HG02885 (cell line): Measurements from ENCODE around the gene SPEF1.

ENCODE experiments used
- ATAC-seq: cut with Tn5 transposase; IDR thresholded peaks from one replicate; pipeline ENCODE4 v1.9.1; 2021; ENCODE audit warnings: mild to moderate bottlenecking; ENCODE audit not compliant: unreplicated experiment, poor library complexity

Gene SPEF1

DNA sequence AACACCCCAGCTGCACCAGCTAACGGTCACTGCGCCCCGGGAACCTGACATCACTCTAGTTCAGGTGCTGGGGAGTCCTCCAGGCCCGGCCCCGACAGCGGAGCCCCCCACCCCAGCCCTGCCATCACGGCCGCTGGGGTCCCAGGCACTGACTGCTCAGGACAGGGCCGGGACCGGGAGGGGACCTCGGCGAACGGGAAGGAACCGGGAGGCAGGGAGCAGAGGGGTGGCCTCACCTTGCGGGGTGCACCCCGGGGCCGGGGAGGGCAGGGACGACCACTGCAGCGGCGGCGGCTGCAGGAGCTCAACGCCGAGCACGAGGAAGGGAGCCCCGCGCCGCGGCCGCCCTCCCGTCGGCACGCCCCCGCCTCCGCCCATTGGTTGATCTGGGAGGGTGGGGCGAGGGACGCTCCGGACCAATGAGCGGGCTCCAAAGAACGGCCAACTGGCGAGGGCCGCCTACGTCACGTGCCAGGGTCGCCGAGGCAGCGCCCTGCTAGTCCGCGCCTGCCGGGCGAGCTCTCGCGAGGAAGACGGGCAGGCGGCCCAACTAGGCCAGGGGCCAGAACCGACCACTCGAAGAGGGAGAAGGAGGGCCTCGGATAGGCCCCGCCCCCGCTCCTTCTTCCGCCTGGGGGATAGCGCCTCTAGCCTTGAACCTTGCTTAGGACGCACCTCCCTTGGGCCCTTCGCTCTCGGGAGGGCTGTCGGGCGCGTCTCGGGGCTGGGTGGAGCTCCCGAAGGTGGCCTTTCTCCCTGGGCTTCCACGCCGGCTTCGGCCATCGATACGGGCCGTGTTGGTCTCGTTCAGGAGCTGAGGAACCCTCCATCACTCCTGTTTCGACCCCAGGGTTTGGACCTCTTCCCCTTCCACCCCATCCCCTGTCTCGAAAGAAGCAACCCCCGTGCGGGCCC, 13.6 kb downstream of the SPEF1 start, which contains the start of gene ADISSP:
TSS of gene ADISSP (minus strand) at position 327 of the 915 bp plus-strand sequence. CDS start 7,653 bp downstream, outside the sequence.
- ATAC-seq, result peak; percentile 95

DNA sequence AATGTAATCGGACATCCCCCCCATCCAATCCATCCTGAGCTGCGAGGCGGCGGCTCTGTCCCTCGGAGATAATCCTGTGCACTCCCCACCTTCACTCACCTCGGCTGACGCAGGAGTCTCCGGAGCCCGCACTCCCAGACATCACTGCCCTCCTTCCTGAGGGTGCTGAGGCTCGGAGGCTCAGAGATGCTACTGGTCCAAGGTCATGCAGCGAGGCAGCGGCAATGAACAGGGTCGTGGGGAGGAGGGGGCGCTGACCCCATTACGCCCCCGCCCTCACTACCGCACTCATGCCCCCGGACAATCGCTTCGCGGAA, 14.2 kb downstream of the SPEF1 start:
- ATAC-seq, result no peak

DNA sequence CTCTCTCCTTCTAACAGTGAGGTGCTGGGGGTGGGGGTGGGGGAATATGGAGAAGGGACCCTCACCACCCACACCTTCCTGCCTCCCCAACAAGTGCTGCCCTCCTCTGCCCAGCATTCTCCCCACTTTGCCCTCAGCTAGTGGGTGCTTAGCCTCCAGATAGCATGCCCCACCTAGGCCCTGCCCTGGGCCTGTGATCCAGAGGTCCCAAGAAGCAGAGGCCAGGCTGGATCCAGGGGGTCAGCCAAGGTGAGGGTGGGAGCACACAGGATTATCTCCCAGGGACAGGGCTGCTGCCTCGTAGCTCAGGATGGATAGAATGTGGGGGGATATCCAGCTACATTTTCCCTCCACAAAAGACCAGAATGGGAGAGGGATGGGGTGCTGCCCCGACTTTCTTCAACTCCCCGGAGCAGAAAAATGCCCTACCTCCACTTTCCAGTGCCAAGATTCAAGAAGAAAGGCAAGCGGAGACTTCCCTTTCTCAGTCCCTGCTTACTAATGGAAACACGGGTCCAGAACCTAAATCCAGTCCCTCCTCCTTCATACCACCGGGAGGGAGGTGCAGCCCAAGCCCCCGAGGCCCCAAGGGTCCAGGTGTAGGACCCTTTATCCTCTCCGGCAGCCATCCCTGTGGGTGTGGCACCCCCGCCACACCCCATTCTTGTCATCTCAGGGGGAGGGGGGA, 14.7 kb downstream of the SPEF1 start:
- ATAC-seq, result no peak

DNA sequence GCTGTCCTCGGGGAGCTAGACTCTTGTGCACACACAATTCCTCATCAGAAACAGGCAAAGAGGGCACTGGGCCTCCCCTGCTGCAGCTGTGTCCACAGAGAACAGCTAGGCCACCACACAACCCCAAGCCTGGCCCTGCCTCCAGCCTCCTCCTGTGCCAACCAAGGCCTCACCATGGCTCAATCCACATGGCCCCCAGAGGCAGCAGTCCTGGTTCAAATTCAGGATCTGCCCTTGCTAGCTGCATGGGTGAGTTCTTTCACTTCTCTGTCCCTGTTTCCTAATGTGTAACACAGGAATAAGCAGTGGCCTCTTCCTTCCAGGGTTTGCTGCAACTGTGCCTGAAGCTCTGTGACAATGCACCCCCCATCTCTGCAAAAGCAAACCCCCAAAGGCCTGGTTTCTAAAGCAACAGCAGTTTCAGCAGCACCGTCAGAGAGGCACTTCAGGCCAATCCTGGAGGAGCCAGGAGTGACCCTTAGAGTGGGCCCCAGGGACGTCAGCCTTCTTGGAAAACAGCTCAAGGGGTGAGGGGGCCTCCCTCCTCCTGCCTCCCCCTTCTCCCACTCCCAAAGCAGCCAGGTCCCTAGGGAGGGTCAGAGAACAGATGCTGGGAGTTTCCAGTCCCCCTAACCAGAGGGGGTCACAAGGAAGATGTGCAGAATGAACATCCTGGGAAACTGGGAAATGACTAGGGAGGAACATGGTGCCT, 15.9 kb downstream of the SPEF1 start:
- no peak for ATAC-seq

DNA sequence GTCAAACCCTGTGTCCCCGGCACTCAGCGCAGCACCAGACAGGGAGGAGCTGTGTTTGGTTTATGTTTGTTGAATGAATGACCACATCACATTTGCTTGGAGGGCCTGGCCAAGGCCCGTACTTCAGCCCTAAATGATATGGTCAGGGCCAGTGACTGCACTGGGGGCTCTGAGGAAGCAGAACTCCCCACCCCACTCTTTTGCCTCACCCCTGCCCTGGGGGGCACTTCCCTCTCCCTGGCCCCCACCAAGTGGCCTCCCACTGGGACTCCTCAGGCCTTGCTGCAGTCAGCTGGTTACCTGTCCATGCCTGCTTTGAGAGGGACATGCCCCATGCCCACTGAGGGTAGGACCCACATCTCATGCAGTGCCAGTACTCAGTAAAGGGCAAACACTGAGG, 16.6 kb downstream of the SPEF1 start:
- ATAC-seq, result no peak

DNA sequence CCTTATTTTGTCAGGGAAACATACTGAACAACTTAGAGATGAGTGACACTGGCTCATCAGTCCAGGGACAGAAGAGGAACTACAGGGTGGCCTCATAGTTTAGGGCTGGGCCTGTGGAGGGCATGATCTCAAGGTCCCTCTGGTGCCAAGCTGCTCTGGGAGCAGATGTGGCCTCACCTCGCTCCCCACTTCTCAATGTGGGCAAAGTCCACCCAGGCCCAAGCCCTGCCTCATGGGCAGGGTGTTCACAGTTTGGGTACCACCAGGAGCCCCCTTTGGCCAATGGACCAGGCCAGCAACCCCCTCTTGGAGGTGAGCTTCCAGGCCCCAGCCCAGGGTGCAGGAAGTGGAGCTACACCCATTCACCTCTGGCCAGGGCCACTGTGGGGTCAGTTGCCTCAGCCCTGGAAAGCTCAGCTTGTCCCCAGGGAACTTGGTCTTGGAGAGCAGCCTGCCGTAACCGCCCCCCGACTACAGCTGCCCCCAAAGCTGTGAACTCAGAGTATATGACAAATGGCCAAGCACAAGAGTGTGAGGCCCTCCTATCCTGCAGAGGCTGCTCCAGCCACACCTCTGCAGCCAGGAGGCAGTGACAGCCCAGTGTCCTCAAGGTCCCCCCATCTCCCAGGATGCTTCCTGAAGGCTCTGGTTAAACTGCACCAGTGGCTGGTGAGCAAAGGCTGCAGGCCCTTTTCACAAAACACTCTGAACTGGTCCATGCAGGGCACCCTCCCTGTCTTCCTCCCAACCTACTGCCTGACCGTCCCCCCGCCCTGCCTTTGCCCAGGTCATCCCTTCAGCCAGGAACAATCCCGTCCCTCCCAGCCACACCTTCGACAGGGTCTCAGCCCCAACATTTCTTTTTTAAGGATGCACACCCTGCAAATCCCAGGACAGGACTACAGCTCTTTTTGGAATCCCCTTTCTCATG, 17.3 kb downstream of the SPEF1 start:
- ATAC-seq, result no peak

DNA sequence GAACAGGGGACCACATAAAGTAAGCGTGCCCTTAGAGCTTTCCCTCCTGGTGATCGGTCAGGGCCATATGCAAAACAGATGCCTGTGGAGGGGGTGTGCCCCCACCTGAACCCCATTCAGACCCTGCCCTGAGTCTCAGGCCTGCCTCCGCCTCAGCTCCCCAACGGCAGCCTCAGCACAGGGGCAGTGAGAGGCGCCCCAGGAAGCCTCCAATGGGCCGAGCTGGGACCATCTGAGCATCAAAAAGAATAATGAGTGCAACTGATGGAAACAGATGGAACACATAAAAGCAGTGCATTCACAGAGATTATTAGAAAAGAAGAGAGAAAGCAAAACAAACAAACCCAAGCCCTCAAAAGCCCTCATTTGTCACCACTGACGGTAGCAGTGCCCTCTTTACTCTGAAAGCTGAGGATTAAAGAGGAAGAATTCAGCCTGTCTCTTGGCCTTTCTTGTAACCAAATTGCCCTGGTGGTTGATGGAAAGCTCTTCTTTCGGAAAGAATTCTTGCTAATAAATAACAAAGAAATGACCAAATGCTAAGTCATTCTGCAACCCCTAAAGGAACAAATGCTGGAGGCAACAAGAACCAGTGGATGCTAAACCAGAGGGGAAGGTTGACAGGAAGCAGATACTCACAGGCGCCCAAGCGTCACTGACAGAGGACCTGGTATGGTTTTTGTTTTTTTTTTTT, 20.4 kb downstream of the SPEF1 start:
- ATAC-seq, result no peak

DNA sequence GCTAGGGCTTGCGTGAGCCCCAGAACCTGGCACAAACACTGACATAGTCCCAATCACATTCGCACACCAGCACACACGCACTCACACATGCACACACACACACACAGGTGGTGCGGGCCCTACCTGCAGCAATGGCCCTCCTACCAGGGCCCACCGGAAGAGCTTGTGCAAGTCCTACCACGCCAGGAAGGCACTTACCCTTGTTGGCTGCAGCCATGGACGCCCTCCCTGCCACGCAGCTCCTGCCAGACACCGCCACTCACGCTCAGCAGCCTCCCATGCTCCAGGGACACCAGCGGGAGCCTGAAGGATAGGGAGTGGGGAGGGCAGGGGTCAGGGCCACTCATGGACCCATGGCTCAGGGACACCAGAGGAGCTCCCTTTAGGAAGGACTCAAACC, 21.4 kb downstream of the SPEF1 start:
- no peak for ATAC-seq

DNA sequence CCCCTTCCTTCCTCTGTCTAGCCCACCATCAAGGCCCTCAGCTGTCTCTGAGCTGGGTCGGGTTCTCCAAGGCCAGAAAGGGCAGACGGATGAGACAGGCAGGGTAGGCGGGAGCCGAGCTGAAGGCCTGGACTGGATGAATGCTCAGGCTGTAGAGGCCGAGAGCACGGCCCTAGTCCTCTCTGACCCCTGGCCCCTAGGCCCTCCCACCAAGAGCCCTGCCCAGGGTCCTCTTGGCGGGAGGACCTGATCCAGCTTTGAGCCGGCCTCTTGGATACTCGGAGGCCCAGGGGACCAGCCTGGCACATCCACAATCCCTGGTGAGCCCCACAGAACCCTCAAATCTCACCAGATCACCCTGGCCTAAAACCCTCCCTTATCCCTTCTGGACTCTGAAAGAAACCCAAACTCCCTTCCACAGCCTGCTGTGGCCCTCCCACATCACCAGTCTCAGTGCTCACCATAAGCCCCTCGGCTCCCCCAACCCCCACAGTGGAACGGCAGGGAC, 21.9 kb downstream of the SPEF1 start:
- no peak for ATAC-seq

DNA sequence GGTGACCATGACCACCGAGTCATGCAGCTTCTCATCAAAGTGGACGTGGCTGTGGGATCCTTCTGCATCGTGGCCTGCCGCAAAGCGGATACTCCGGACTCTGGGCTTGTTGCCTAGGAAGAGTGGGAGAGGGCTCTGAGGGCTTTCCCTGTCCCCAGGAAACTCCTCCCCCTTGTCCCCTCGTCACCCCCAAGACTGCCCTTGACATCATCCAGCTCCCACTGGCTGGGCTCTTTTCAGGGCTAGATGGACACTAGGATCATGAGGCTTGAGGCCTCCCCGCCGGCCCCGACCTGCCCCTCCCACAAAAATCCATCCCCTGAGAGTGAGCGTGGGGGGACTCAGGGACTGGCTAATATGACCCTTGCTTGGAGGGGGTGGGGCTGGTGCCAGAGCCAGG, 22.7 kb downstream of the SPEF1 start:
- ATAC-seq, result no peak

DNA sequence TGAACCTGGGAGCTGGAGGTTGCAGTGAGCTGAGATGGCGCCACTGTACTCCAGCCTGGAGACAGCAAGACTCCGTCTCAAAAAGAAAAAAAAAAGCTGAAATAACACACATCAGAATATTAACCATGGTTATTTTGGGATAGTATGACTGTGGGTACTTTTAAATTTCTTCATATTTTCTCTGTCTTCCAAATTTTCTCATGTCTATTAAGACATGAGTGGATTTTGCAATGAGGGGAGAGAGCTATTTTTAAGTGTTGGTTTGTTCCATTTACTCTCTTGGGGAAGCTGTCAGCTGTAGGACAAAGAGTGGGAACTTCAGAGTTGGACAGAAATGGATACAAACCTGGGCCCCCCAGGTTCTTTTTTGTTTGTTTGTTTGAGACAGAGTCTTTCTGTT, 24.0 kb downstream of the SPEF1 start:
- no peak for ATAC-seq

DNA sequence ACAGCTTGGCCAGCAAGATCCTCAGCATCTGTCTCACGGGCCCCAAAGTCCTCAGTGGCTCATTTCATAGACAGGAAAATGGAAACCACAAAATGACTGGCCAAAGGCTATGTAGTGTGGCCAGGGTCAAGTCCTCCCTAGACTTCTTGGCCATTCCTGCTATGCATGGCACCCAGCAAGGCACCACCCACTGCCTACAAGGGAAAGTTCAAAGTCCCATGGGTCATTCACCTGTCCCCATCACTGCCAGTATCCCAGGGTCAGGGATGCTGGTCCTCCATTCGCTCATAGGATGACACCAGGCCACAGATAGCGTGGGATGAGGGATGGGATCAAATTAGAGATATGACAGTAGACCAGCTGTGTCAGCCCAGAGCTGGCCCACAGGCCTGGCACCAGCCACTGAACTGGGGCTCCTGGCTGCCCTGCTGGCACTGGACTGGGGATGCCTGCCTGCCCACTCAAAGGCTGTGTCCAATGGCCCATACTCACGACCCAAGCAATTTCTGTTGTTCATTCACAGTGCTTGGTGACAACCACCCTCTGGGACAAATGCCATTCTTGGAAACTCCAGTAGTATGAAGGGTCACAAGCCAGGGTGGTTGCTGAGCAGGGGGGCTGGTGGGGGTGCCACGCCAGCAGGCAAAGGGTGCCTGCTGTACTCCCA, 25.3 kb downstream of the SPEF1 start:
- ATAC-seq, result no peak

DNA sequence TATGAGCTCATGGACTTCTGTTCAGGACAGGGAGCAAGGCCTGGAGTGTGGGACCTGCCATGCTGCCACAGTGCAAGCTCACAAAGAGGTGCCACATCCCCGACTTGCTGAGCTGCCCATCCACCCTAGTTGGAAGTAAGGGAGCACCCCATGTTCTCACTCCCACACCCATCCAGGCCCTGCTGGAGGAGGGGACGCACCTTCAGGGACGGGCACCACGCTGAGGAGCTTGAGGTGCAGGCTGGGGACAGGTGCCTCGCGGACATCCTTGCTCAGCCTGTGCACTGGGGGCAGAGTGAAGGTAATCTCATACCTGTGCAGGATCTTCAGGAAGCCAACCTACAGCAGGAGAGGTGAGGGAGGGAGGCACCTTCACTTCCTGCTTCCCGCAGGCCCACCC, 26.0 kb downstream of the SPEF1 start:
- ATAC-seq, result no peak

DNA sequence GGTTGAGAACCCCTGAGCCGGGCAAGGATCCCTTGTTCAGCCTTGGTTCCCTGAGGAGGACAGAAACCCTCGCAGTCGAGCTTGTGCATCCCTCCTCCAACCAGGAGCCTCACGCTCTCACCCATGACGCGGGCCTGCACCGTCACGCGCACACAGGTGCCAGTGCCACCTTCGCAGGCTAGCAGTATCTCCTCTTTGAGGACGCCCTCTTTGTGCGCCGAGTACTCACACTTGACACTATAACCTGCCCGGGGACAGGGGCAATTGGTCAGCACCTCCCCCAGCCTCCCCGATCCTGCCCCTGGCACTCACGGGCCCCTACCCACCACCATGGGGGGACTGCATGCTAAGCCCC, 27.0 kb downstream of the SPEF1 start:
- ATAC-seq, result no peak

DNA sequence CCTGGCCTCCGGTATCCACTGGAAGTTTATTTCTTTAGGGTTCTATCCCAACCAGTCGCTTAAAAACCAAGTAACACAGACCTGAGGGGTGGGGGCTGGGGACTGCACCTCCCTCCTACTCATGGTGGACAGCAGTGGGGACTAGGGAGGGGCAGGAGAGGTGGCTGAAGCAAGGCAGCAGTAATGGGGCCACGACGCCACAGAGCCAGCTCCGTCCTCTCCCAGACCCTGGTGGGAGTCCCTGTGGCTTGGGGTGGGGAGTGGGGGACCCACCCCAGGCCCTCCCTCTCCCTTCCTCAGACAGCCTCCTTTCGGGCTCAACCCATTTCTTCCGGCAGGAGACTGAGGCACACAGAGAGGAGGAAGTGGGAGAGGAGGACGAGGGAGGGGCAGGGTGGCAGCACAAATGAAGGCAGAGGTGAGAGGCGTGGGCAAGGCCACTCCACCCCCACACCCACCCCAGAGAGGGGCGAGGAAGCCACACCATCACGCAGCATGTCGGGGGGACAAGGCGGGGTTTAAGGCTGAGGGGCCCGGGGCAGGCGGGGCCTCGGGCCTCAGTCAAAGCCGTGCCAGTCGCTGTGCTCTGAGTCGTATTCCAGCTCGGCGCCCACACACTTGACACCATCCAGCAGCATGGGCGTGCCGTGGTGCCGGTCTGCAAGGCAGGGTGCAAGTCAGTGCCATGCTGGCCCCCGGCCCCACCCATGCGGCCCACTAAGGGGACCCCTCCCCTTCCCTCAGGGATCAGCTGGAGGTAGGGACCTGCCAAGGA, 27.6 kb downstream of the SPEF1 start:
- ATAC-seq, result no peak

DNA sequence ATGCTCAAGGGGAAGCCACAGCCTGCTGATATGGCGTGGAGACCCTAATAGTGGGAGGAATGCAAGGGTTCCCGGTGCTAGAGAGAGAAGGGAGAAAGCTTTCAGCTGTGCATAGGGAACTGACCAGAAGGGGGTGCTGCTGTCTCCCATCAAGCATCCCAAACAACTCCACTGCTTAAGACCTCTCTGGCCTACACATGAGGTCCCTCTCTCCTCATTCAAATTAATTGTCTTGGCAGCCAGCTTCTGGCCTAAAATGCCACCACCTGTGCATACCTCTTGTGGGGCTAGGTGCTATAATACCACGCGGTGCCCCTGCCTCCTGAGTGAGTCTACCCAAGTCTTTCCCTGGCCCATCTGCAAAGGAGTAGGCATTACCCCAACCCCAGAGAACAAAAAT, 28.1 kb downstream of the SPEF1 start:
- ATAC-seq, result no peak

DNA sequence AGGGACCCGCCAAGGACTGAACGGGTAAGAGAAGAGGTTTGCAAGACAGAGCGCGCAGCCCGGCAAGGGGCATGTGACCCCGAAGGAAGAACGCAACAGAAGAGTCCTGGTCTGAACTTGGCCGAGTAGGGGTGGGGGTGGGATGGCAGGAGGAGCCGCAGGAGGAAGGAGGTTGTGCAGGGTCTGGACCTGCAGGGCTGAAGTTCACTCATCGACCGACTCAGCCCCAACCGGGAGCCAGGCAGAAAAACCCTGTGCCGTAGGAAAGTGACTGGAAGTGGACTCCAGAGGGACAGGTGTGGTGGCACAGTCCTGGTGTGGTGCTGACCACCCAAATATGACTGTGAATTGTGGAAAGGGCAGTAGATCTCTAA, 28.9 kb downstream of the SPEF1 start:
- ATAC-seq, result no peak

DNA sequence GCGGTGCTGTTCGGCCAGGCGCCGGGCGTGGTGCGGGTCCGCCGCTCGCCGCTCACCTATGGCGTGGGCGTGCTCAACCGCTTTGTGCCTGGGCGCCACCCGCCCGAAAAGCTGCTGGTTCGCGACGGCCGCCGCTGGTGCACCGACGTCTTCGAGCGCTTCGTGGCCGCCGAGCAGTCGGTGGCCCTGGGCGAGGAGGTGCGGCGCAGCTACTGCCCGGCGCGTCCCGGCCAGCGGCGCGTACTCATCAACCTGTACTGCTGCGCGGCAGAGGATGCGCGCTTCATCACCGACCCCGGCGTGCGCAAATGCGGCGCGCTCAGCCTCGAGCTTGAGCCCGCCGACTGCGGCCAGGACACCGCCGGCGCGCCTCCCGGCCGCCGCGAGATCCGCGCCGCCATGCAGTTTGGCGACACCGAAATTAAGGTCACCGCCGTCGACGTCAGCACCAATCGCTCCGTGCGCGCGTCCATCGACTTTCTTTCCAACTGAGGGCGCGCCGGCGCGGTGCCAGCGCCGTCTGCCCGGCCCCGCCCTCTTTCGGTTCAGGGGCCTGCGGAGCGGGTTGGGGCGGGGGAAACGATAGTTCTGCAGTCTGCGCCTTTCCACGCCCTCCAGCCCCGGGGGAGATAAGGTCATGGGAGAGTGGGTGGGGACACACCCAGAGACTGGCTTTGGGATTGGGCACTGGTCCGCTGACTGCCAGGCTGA, 29.4 kb downstream of the SPEF1 start:
- no peak for ATAC-seq
